ENCODE data around the gene MIPEP.
"Not testable (repeated sequence)": the region's sequence is repeated elsewhere in the genome, so short reads cannot be mapped to it uniquely, and the experiment has no call there.

The MIPEP gene

GRCh38 chr13:23884361-23884760 is 4.8 kb downstream of the MIPEP start:
- DNase-seq = not testable (repeated sequence)

- no peak for DNase-seq
Observed at GRCh38 chr13:23883255-23883654, 5.9 kb downstream of the MIPEP start.

GRCh38 chr13:23881402-23881800 is 7.8 kb downstream of the MIPEP start:
- DNase-seq = not testable (repeated sequence)

- not testable (repeated sequence) for DNase-seq
Observed at GRCh38 chr13:23880493-23881401, 8.5 kb downstream of the MIPEP start.

GRCh38 chr13:23877286-23877685 is 11.9 kb downstream of the MIPEP start:
- no peak for DNase-seq

GRCh38 chr13:23876265-23876664 is 12.9 kb downstream of the MIPEP start:
- no peak for DNase-seq

GRCh38 chr13:23871616-23872220 is 17.5 kb downstream of the MIPEP start:
- DNase-seq = no peak

GRCh38 chr13:23870356-23871140 is 18.7 kb downstream of the MIPEP start:
- no peak for DNase-seq

- no peak for DNase-seq
Observed at GRCh38 chr13:23868521-23868920, 20.7 kb downstream of the MIPEP start.

- DNase-seq = no peak
Observed at GRCh38 chr13:23867027-23867491, 22.1 kb downstream of the MIPEP start.

- DNase-seq = no peak
Observed at GRCh38 chr13:23866420-23867026, 22.7 kb downstream of the MIPEP start.

- no peak for DNase-seq
Observed at GRCh38 chr13:23865906-23866305, 23.3 kb downstream of the MIPEP start.

- no peak for DNase-seq
Observed at GRCh38 chr13:23865026-23865425, 24.2 kb downstream of the MIPEP start.

GRCh38 chr13:23861310-23861709 is 27.9 kb downstream of the MIPEP start:
- DNase-seq = no peak

- no peak for DNase-seq
Observed at GRCh38 chr13:23859904-23860303, 29.3 kb downstream of the MIPEP start.

GRCh38 chr13:23859455-23859854 is 29.7 kb downstream of the MIPEP start:
- no peak for DNase-seq

GRCh38 chr13:23858546-23858945 is 30.7 kb downstream of the MIPEP start:
- no peak for DNase-seq

GRCh38 chr13:23856008-23856750 is 33.0 kb downstream of the MIPEP start:
- no peak for DNase-seq

- no peak for DNase-seq
Observed at GRCh38 chr13:23855360-23855759, 33.8 kb downstream of the MIPEP start.

- no peak for DNase-seq
Observed at GRCh38 chr13:23852351-23852750, 36.8 kb downstream of the MIPEP start.

- DNase-seq = no peak
Observed at GRCh38 chr13:23851106-23851505, 38.1 kb downstream of the MIPEP start.

GRCh38 chr13:23850134-23850533 is 39.1 kb downstream of the MIPEP start:
- DNase-seq = no peak

Data from activated naive CD4-positive, alpha-beta T cell treated with Interleukin-2 at 50 U/mL for 16 hours (primary cell).